Lung (tissue), 12 donors: Measurements from ENCODE around the gene TNFRSF19. TPM values are rescaled to one million over a fixed set of nuclear protein-coding genes. Genes with fewer than 3 reads are reported as not detected.
A peak's percentile ranks its signal among the peaks of the same experiment; 100 is the strongest.

Experiments
- ATAC-seq: fragments of 200-7000 bp; cut with Tn5 transposase; one replicate; pipeline ENCODE4 v1.9.1; 2020; ENCODE audit warnings: moderate number of reproducible peaks; ENCODE audit not compliant: insufficient read depth, low FRiP score
- DNase-seq, 3 donors: peaks; one replicate each; pipeline ENCODE4 v3.0.0-alpha.2; 2013 to 2017
- H3K27ac ChIP-seq, 2 donors: one replicate each; pipeline ENCODE4 v1.5.1; 2013; ENCODE audit warnings: mild to moderate bottlenecking in 2 of 2, moderate library complexity in 2 of 2, control low read depth in 1 of 2, inconsistent platforms in 1 of 2, low read depth in 1 of 2, low read length in 1 of 2
- H3K27me3 ChIP-seq, 3 donors: one replicate each; pipeline ENCODE4 v1.5.1; 2013; ENCODE audit warnings: low read length in 2 of 3; ENCODE audit not compliant: control insufficient read depth in 3 of 3, insufficient read depth in 3 of 3
- H3K36me3 ChIP-seq, 4 donors: one replicate each; pipeline ENCODE4 v1.5.1; 2013; ENCODE audit warnings: low read length in 4 of 4, mild to moderate bottlenecking in 1 of 4, moderate library complexity in 1 of 4; ENCODE audit not compliant: control insufficient read depth in 4 of 4, insufficient read depth in 4 of 4
- H3K4me1 ChIP-seq, 5 donors: one replicate each; pipeline ENCODE4 v1.5.1; 2013; ENCODE audit warnings: low read length in 5 of 5, mild to moderate bottlenecking in 2 of 5, moderate library complexity in 1 of 5; ENCODE audit not compliant: control insufficient read depth in 5 of 5, insufficient read depth in 5 of 5
- H3K4me3 ChIP-seq: one replicate; pipeline ENCODE4 v1.5.1; 2013; ENCODE audit warnings: mild to moderate bottlenecking, control low read depth, moderate library complexity
- H3K9ac ChIP-seq, 2 donors: one replicate each; pipeline ENCODE4 v1.5.1; 2013; ENCODE audit warnings: low read length in 2 of 2, control low read depth in 1 of 2; ENCODE audit not compliant: insufficient read depth in 1 of 2
- H3K9me3 ChIP-seq, 4 donors: one replicate each; pipeline ENCODE4 v1.5.1; 2013; ENCODE audit warnings: low read length in 3 of 4, mild to moderate bottlenecking in 1 of 4, moderate library complexity in 1 of 4; ENCODE audit not compliant: control insufficient read depth in 4 of 4, insufficient read depth in 3 of 4
- WGBS, 2 donors: extraction: QIAGEN DNeasy Blood & Tissue Kit; methylation state at CpG; one replicate each; pipeline ENCODE4 v1.1.7; 2013; 5-methylcytosine and 5-hydroxymethylcytosine counted together
- polyA plus RNA-seq, 2 donors: library from polyadenylated mRNA; stranded (reverse); fragments of 200-250 nt; gene quantifications; one replicate each; pipeline ENCODE4 v1.2.1, GENCODE V29; 2013
- total RNA-seq, 2 donors: library from RNA; depleted of rRNA in 1 of 2; stranded (reverse); fragments of >200 nt in 1 of 2; gene quantifications; one replicate each; pipeline ENCODE4 v1.2.1, GENCODE V29; 2014 to 2021
- TF ChIP-seq, protein P1 (sequence below): IDR thresholded peaks from 2 replicates; pipeline ENCODE4 v1.5.1; 2012; ENCODE audit warnings: mild to moderate bottlenecking; ENCODE audit errors: control extremely low read depth, extremely low read depth
- donor health status: control.
- donor health status: control.
- donor health status: Bipolar disorder and iron deficiency.
- donor health status: healthy.
- donor health status: DM: yes; HTN: yes; CAD: no.

The TNFRSF19 gene
- total and polyA plus RNA-seq, 4 donors: 9.5 to 68.0 (median 34.7) TPM

DNA sequence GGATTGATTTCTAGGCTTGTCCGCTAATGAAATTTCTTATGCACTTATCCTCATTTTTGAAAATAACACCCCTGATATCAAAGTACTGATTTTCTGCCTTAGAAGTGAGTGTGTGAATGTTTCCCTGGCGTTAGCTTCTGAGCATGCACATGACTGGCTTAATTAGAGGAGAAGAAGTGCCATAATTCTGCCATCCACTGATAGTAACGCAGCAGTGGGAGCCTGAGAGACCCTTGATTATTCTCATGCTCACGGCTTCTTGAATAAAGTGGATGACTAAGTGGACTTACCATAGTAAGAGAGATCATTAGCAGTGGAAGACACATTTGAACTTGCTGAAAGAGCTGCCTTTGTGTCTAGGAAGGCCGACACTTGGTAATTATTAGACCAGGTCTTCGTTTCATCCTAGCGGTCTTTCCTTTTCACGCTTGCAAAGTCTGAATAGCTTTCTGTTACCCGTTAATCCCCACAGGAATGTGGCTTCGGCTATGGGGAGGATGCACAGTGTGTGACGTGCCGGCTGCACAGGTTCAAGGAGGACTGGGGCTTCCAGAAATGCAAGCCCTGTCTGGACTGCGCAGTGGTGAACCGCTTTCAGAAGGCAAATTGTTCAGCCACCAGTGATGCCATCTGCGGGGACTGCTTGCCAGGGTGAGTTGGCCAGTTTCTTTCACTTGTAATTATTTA, 45.3 kb downstream of the TNFRSF19 start:
- H3K9ac ChIP-seq: no peak overlapping the region
- H3K4me3 ChIP-seq: no peak overlapping the region
- H3K27ac ChIP-seq: no peak overlapping the region
- peaks cover 2 to 49% (median 17%) of the 10 kb centered on the region in 4 donors for H3K36me3 ChIP-seq
- TF ChIP-seq, protein P1, sequence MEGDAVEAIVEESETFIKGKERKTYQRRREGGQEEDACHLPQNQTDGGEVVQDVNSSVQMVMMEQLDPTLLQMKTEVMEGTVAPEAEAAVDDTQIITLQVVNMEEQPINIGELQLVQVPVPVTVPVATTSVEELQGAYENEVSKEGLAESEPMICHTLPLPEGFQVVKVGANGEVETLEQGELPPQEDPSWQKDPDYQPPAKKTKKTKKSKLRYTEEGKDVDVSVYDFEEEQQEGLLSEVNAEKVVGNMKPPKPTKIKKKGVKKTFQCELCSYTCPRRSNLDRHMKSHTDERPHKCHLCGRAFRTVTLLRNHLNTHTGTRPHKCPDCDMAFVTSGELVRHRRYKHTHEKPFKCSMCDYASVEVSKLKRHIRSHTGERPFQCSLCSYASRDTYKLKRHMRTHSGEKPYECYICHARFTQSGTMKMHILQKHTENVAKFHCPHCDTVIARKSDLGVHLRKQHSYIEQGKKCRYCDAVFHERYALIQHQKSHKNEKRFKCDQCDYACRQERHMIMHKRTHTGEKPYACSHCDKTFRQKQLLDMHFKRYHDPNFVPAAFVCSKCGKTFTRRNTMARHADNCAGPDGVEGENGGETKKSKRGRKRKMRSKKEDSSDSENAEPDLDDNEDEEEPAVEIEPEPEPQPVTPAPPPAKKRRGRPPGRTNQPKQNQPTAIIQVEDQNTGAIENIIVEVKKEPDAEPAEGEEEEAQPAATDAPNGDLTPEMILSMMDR: no peak
- ATAC-seq (no peak), DNase-seq (no peak)
- 94% methylated on average over 15 of the region's 15 CpGs for WGBS, 2 donors
- H3K9me3 ChIP-seq: no peaks in the 10 kb centered on the region
- H3K27me3 ChIP-seq: no peaks in the 10 kb centered on the region
- H3K4me1 ChIP-seq: peaks cover 3 to 23% (median 8%) of the 10 kb centered on the region in 5 donors

DNA sequence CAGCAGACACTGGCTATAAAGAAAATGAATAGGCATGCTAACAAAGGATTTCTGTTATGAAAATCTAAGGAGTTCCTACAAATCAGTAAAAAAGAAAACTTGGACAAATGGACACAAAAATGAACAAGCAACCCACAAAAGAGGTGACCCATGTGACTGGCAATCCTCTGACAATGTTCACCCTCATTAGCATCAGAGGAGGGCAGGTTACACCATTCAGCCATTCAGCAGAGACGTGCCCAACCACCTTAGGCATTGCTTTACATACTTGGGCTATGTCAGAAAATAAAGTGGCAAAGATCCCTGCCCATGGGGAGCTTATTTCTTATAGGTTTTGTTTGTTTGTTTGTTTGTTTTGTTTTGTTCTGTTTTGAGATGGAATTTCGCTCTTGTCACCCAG, 46.0 kb downstream of the TNFRSF19 start:
- no peak for ATAC-seq
- TF ChIP-seq, protein P1: no peak
- DNase-seq: no peak
- no peak overlapping the region for H3K9ac ChIP-seq
- H3K4me3 ChIP-seq: no peak overlapping the region
- WGBS, 2 donors: 93 to 94% methylated on average over 2 of the region's 2 CpGs
- peaks cover 2 to 51% (median 20%) of the 10 kb centered on the region in 4 donors for H3K36me3 ChIP-seq
- no peaks in the 10 kb centered on the region for H3K9me3 ChIP-seq
- no peaks in the 10 kb centered on the region for H3K27me3 ChIP-seq
- H3K4me1 ChIP-seq: peaks cover 0 to 16% (median 4%) of the 10 kb centered on the region in 5 donors
- no peak overlapping the region for H3K27ac ChIP-seq

DNA sequence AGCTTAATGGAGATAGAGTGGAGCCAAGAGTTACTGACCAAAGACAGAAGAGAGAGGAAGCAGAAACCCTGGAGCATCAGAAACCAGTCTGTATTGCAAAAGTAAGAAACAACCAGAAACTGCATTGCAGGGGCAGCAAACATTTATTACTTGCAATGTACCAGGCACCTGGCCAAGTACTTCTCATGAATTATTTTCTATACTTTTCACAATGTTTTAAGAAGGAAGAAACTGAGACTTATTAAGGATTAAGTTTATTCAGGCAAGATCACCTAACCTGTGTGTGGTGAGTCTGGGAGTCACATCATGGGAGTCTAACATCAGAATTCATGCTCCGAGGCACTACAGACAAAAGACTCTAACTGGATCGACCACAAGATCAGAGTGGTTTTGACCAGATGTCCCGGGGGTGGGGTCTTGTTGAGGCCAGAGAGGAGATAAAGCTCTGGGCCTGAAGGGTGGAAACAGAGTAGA, 47.4 kb downstream of the TNFRSF19 start:
- Histone ChIP-seq H3K4me3 (no peak overlapping the region), H3K36me3 (peaks cover 2 to 54% (median 20%) of the 10 kb centered on the region in 4 donors), H3K4me1 (peaks cover 0 to 11% (median 0%) of the 10 kb centered on the region in 5 donors), H3K9me3 (no peaks in the 10 kb centered on the region), H3K9ac (no peak overlapping the region), H3K27me3 (no peaks in the 10 kb centered on the region), H3K27ac (peak overlapping the region in 1 of 2 donors; percentile 34)
- WGBS, 2 donors: 51 to 54% methylated on average over 3 of the region's 3 CpGs
- TF ChIP-seq, protein P1: no peak
- DNase-seq: peak in 2 of 3 donors; percentile 50 to 67
- no peak for ATAC-seq
